LNCaP clone FGC (cell line): ENCODE data around the gene PTPRR.
"Not testable (repeated sequence)": the region's sequence is repeated elsewhere in the genome, so short reads cannot be mapped to it uniquely, and the experiment has no call there.

Experiments used
- DNase-seq: peaks from one replicate; pipeline ENCODE4 v3.0.0-alpha.2; 2011; ENCODE audit warnings: low read depth
- H3K4me3 ChIP-seq: 2 replicates; pipeline ENCODE4 v1.5.1; 2011; ENCODE audit warnings: mild to moderate bottlenecking, low read depth, low read length, control low read depth
- TF ChIP-seq, protein P1 (sequence below): IDR thresholded peaks from 2 replicates; pipeline ENCODE4 v1.5.1; 2012; ENCODE audit warnings: mild to moderate bottlenecking; ENCODE audit not compliant: control insufficient read depth, insufficient read depth; ENCODE audit errors: extremely low read depth

PTPRR gene

DNA sequence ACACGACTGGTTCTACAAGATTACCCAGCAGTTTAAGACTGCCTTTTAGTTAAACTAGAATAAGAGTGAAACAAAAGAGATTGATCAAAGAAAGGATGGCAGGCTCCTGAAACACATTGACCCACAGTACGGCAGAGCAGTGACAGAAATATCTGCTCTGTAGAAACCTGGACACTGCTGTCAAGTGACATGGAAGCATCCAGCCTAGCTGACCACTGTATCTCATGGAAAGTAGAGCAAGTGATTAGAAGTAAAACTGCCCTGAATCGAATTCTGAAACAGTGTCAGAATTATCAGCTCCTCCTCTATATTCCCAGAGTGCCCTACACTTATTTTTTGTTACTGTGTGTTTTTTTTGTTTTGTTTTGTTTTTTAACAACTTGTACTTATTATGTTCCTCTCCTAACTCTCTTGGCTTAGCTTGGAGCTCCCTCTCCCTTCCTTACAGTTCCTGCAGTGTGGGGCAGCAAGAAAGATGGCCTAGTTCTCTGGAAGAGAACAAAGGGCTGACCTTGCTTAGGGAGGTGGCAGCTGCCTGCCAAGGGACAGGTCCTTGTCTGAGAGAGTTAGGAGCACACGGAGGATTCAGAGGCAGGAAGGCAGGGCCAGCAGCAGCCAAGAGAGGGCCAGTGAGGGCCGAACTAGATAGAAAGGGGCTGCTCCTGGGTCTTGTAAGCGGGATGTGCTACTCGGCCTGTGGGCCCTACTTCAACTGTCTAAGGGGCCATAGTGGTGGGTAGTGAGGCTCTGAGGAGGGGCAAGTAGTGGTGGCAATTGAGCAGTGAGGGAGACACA, 97.2 kb downstream of the PTPRR start:
- TF ChIP-seq, protein P1, sequence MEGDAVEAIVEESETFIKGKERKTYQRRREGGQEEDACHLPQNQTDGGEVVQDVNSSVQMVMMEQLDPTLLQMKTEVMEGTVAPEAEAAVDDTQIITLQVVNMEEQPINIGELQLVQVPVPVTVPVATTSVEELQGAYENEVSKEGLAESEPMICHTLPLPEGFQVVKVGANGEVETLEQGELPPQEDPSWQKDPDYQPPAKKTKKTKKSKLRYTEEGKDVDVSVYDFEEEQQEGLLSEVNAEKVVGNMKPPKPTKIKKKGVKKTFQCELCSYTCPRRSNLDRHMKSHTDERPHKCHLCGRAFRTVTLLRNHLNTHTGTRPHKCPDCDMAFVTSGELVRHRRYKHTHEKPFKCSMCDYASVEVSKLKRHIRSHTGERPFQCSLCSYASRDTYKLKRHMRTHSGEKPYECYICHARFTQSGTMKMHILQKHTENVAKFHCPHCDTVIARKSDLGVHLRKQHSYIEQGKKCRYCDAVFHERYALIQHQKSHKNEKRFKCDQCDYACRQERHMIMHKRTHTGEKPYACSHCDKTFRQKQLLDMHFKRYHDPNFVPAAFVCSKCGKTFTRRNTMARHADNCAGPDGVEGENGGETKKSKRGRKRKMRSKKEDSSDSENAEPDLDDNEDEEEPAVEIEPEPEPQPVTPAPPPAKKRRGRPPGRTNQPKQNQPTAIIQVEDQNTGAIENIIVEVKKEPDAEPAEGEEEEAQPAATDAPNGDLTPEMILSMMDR = peak; percentile 55
- no peak for DNase-seq

DNA sequence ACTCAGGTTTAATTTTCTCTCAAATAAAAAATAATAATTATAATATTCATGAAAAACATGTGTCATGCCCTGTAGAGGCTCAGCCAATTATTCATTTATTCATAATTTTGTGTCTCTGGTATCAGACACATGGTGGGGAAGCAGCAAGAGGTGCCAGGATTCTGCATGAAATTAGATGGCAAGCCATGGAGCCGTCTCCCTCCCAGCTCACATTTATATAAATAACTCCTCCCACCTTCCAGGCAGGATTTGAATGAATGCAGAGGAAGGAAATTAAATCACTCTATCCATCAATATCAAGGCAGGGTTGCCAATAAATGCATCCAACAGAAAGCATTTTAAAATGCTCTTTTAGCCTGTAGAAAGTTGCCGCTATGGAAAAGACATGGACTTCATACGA, 98.1 kb downstream of the PTPRR start:
- H3K4me3 ChIP-seq = no peak overlapping the region
- TF ChIP-seq, protein P1 = no peak
- no peak for DNase-seq

More for the DNA sequence above, 97.2 kb downstream of the PTPRR start:
- H3K4me3 ChIP-seq = no peak overlapping the region

DNA sequence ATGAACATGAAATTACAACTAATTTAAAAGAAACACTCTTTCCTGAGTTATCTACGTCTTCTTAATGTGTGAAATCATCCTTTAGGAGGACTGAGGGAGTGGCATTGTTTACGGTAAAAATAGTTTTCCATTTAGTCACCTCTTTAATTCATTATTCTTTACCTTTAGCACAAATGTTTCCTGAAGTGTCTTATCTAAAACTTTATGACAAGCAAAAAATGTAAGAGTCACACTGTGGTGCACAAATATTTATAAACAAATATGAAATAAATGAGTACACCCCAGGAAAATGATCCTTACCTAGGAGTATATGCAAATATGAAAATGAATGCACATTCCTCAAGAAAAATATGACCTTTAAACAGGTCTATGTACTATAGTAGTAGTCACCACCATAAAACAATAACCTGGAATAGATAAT, 104.6 kb downstream of the PTPRR start:
- TF ChIP-seq, protein P1 = no peak
- DNase-seq = no peak
- H3K4me3 ChIP-seq = no peak overlapping the region

DNA sequence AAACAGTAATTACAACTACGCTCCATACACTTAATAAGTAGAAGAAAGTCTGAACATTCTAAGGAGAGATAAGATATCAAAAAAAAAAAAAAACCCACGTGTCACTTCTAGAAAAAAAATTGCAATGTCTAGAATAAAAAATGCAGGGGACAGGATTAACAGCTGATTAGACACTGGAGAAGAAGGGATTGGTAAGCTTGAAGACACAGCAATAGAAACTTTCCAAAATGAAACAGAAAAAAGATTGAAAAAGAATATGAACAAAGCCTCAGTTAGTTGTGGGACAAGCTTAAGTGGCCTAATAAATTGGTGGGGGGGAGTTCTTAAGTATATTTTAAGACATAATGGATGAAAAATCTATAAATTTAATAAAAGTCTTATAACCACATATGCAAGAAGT, 105.5 kb downstream of the PTPRR start:
- TF ChIP-seq, protein P1 = no peak
- no peak overlapping the region for H3K4me3 ChIP-seq
- DNase-seq = no peak

DNA sequence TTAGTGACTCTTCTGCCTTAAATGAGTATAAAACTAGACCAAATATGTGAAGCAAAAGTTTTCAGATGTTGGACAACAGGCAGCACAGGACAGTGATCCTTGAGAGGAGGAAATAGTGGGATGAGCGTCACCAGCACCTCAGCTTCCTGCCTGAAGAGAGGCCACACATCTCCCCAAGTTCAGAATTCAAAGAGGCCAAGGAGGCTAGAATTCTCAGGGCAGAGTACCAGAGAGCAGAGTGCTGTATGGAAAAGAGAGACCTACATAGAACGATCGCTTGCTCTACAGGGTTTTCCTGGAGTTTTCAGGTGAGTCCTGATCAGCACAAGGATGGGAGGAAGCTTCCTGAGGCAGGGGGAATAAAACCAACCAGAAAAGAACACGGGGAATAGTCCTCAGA, 107.0 kb downstream of the PTPRR start:
- no peak for DNase-seq
- no peak overlapping the region for H3K4me3 ChIP-seq
- TF ChIP-seq, protein P1 = no peak

DNA sequence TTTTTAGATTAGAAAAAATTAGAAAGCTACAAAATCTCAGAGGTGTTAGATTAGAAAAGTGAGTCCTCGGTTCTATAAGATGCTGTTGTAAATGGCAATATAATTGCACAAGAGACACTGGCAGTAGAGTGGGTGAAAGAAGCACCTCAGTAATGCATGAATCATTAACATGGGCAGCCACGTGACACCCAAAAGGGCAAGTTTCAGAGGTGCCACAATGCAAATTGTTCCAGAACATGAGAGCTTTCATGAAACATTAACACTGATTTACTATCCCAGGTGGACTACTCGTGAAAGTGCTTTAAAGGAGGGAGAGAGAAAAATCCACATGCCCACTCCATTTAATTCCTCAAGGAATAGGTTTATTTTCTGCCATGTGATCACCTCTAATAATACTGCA, 108.4 kb downstream of the PTPRR start:
- DNase-seq = no peak
- TF ChIP-seq, protein P1 = no peak
- H3K4me3 ChIP-seq = no peak overlapping the region

DNA sequence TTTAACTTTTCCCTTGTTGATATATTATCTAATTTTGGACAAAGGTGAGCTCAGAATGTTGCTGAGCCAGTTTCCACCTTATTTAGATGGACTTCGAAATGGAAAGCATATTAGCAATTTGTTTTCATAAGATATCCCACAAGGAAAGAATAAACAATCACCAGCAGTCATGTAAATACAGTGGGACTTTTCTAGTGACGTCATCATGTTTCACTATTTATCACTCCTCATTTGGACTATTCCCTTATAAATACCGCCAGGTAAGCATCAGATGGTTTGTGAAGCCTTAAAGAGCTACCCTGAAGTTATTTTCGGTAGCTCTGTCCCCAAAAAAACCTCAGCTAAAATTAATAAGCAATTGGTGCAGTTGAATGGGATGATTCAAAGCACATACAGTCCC, 110.7 kb downstream of the PTPRR start:
- no peak overlapping the region for H3K4me3 ChIP-seq
- TF ChIP-seq, protein P1 = no peak
- peak; percentile 44 for DNase-seq

DNA sequence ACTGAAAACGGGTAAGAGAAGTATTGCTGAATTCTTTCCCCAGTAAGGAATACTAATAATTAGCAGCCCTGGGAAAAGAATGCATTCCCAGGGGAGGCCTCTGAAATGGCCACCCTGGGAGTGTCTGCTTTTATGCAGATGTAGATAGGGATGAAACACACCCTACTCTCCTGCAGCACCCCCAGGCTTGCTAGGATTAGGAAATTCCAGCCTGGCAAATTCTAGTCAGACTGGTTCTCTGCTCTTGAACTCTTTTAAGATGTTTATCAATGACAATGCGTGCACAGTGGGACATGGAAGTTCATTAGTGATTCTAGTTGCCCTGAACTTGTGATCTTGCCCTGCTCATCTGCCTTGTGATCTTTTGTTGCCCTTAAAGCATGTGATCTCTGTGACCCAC, 112.5 kb downstream of the PTPRR start:
- H3K4me3 ChIP-seq, DNase-seq: not testable (repeated sequence)
